Keratinocyte (primary cell): ENCODE measurements around the gene TMCO4.

Experiments
- CTCF ChIP-seq, 3 experiments: IDR thresholded peaks in 1 of 3; conservative IDR thresholded peaks in 1 of 3; optimal IDR thresholded peaks in 1 of 3; 2 replicates in 2 of 3; 3 replicates in 1 of 3; pipeline versions ENCODE3 to v1.5.1; 2011; ENCODE audit warnings: low read length in 3 of 3, mild to moderate bottlenecking in 3 of 3, moderate library complexity in 2 of 3, control low read depth in 1 of 3, inconsistent platforms in 1 of 3; ENCODE audit not compliant: insufficient read depth in 2 of 3; ENCODE audit errors: extremely low read depth in 1 of 3
- EZH2 ChIP-seq: IDR thresholded peaks from one replicate; pipeline ENCODE4 v1.6.1; 2012; ENCODE audit warnings: inconsistent platforms, mild to moderate bottlenecking, low read length, moderate library complexity

- TF ChIP-seq CTCF (optimal IDR thresholded peaks at IDR 0.05 in 1 of 3, IDR thresholded peaks at IDR 0.05 in 1 of 3, conservative IDR thresholded peaks at IDR 0.05 in 1 of 3; ENCODE audit: extremely low read depth in 1 of 3, insufficient read depth in 2 of 3, low read length in 3 of 3) (no peak), EZH2 (no peak)
Observed at GRCh38 chr1:19695772-19696171, 103.9 kb downstream of the TMCO4 start.
